Measurements from ENCODE around the gene TTC17.
"Not testable (repeated sequence)": the region's sequence is repeated elsewhere in the genome, so short reads cannot be mapped to it uniquely, and the experiment has no call there.

TTC17 gene

DNA sequence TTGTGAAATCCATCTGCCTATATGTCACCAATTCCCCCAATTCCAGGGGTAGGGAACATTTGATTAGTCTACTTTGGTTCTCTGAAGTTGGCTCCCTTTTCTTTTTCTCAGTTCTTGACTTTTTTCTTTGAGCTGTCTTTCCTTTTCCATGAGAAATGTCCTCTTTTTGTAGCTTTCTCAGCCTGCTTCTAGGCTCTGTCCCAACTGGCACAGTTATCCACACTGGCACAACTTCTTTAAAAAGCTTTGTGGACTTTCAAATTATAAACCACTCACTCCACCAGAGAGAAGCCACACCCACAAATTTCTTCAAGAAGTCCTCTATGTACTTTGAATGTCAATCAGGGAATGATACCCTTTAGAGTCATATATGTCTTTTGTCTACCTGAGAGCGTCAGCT lies 100.5 kb downstream of the TTC17 start:
- no peak overlapping the region for H3K27ac ChIP-seq (ENCODE audit: low read depth, low read length)
- peaks cover 56% of the 10 kb centered on the region for H3K36me3 ChIP-seq (ENCODE audit: control insufficient read depth, insufficient read depth, low read length)
- H3K27me3 ChIP-seq (ENCODE audit: control insufficient read depth, insufficient read depth, low read length), result no peaks in the 10 kb centered on the region
- H3K9me3 ChIP-seq (ENCODE audit: control insufficient read depth, insufficient read depth, low read depth, low read length), result no peaks in the 10 kb centered on the region
- no peak overlapping the region for H3K4me3 ChIP-seq (ENCODE audit: low read depth, low read length)
- H3K9ac ChIP-seq (ENCODE audit: low read length), result no peak overlapping the region
- no peaks in the 10 kb centered on the region for H3K4me1 ChIP-seq (ENCODE audit: control insufficient read depth, insufficient read depth, low read length)

DNA sequence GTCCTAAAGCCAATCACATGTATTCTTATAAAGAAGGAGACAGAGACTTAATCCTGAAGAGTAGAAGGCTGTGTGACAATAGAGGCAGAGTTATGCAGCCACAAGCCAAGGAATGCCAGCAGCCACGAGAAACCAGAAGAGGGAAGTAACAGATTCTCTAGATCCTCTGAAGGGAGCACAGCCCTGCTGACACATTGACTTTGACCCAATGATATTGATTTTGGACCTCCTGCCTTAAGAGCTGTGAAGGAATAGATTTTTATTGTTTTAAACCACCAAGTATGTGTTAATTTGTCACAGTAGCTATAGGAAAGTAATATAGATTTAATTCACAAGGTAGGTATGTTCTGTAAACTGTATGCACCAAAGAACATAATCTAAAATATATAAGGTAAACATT lies 103.6 kb downstream of the TTC17 start:
- Histone ChIP-seq H3K4me3 (ENCODE audit: low read depth, low read length) (no peak overlapping the region), H3K9ac (ENCODE audit: low read length) (no peak overlapping the region), H3K27ac (ENCODE audit: low read depth, low read length) (no peak overlapping the region), H3K36me3 (ENCODE audit: control insufficient read depth, insufficient read depth, low read length) (peaks cover 78% of the 10 kb centered on the region), H3K9me3 (ENCODE audit: control insufficient read depth, insufficient read depth, low read depth, low read length) (peaks cover 14% of the 10 kb centered on the region; the same call in 1 of the 2 replicates), H3K27me3 (ENCODE audit: control insufficient read depth, insufficient read depth, low read length) (no peaks in the 10 kb centered on the region), H3K4me1 (ENCODE audit: control insufficient read depth, insufficient read depth, low read length) (no peaks in the 10 kb centered on the region)

DNA sequence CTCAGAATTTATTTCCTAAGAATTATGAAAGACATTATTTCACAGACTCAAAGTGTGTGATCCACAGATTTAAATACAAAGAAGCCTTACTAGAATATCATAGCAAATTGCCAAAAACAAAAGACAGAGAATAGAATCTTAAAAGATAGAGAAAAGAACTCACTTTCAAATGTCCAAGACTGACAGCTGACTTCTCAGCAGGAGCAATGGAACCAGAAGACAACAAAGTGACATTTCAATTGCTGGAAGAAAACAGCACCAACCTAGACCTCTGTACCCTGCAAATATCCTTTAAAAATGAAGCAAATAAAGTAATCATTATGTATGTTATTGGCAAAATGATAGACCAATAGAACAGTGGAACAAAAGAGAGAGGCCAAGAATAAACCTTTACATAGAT lies 109.2 kb downstream of the TTC17 start:
- Histone ChIP-seq H3K4me1 (ENCODE audit: control insufficient read depth, insufficient read depth, low read length) (no peaks in the 10 kb centered on the region), H3K9ac (ENCODE audit: low read length) (no peak overlapping the region), H3K36me3 (ENCODE audit: control insufficient read depth, insufficient read depth, low read length) (peaks cover 58% of the 10 kb centered on the region), H3K27ac (ENCODE audit: low read depth, low read length) (no peak overlapping the region), H3K9me3 (ENCODE audit: control insufficient read depth, insufficient read depth, low read depth, low read length) (peaks cover 25% of the 10 kb centered on the region; the same call in 1 of the 2 replicates), H3K4me3 (ENCODE audit: low read depth, low read length) (no peak overlapping the region), H3K27me3 (ENCODE audit: control insufficient read depth, insufficient read depth, low read length) (no peaks in the 10 kb centered on the region)

DNA sequence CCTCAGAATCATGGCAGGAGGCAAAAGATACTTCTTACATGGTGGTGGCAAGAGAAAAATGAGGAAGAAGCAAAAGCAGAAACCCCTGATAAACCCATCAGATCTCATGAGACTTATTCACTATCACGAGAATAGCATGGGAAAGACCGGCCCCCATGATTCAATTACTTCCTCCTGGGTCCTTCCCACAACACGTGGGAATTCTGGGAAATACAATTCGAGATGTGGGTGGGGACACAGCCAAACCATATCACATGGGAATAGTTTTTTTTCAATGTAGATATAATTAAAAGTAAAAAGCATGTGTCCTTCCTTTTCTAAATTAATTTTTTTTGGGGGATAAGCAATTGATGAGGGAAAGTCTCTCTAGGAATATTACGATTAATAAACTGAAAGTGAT lies 118.8 kb downstream of the TTC17 start:
- Histone ChIP-seq H3K36me3 (ENCODE audit: control insufficient read depth, insufficient read depth, low read length) (peaks cover 29% of the 10 kb centered on the region), H3K9me3 (ENCODE audit: control insufficient read depth, insufficient read depth, low read depth, low read length) (peaks cover 23% of the 10 kb centered on the region)
- not testable (repeated sequence) for H3K27me3 ChIP-seq (ENCODE audit: control insufficient read depth, insufficient read depth, low read length); H3K4me3 ChIP-seq (ENCODE audit: low read depth, low read length); H3K4me1 ChIP-seq (ENCODE audit: control insufficient read depth, insufficient read depth, low read length); H3K9ac ChIP-seq (ENCODE audit: low read length); H3K27ac ChIP-seq (ENCODE audit: low read depth, low read length)

DNA sequence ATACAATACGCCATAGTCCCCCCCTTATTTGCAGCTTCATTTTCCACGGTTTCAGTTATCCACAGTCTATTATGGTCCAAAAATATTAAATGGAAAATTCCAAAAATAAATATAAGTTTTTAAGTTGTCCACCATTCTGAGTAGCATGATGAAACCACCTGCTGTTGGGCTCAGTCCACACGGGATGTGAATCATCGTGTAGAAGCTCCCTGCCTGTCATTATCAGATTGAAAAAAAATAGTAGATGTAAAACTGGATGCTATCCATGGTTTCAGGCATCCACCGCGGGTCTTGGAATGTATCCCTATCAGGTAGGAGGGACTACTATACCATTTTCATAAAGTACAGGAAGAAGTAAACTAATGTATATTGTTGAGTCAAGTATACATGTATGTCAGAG lies 127.4 kb downstream of the TTC17 start:
- Histone ChIP-seq H3K27me3 (ENCODE audit: control insufficient read depth, insufficient read depth, low read length) (no peaks in the 10 kb centered on the region), H3K9ac (ENCODE audit: low read length) (no peak overlapping the region), H3K27ac (ENCODE audit: low read depth, low read length) (no peak overlapping the region), H3K9me3 (ENCODE audit: control insufficient read depth, insufficient read depth, low read depth, low read length) (0 out of 2 replicates have a peak, but pooled peaks cover 3% of the 10 kb centered on the region), H3K36me3 (ENCODE audit: control insufficient read depth, insufficient read depth, low read length) (peaks cover 20% of the 10 kb centered on the region), H3K4me3 (ENCODE audit: low read depth, low read length) (no peak overlapping the region), H3K4me1 (ENCODE audit: control insufficient read depth, insufficient read depth, low read length) (no peaks in the 10 kb centered on the region)

GRCh38 chr11:43489869-43490465 lies 131.2 kb downstream of the TTC17 start:
- Histone ChIP-seq H3K4me1 (ENCODE audit: control insufficient read depth, insufficient read depth, low read length) (no peaks in the 10 kb centered on the region), H3K36me3 (ENCODE audit: control insufficient read depth, insufficient read depth, low read length) (peaks cover 49% of the 10 kb centered on the region), H3K9ac (ENCODE audit: low read length) (no peak overlapping the region), H3K9me3 (ENCODE audit: control insufficient read depth, insufficient read depth, low read depth, low read length) (no peaks in the 10 kb centered on the region), H3K27me3 (ENCODE audit: control insufficient read depth, insufficient read depth, low read length) (no peaks in the 10 kb centered on the region), H3K27ac (ENCODE audit: low read depth, low read length) (no peak overlapping the region), H3K4me3 (ENCODE audit: low read depth, low read length) (no peak overlapping the region)

DNA sequence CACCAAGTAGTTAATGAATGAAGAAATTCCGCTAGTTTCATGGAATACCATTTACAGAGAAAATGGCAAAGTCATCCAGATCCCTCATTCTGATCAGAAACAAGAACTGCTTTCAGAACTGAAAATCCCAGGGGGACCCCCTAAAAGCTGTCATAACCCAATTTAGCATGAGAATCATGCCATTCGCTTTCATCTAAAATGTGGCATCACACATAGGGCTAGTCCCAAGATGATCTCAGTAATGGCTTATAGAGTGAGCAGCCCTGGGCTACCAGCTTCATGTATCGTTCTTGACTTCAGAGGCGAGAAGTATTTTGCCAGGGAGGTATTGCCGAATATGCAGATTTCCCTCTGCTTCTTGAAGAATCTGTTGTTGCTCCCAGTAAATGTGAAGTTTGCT lies 134.0 kb downstream of the TTC17 start:
- Histone ChIP-seq H3K27ac (ENCODE audit: low read depth, low read length) (no peak overlapping the region), H3K4me1 (ENCODE audit: control insufficient read depth, insufficient read depth, low read length) (no peaks in the 10 kb centered on the region), H3K9me3 (ENCODE audit: control insufficient read depth, insufficient read depth, low read depth, low read length) (no peaks in the 10 kb centered on the region), H3K36me3 (ENCODE audit: control insufficient read depth, insufficient read depth, low read length) (peaks cover 49% of the 10 kb centered on the region), H3K4me3 (ENCODE audit: low read depth, low read length) (no peak overlapping the region), H3K27me3 (ENCODE audit: control insufficient read depth, insufficient read depth, low read length) (no peaks in the 10 kb centered on the region), H3K9ac (ENCODE audit: low read length) (no peak overlapping the region)

- H3K27me3 ChIP-seq (ENCODE audit: control insufficient read depth, insufficient read depth, low read length), result no peaks in the 10 kb centered on the region
- H3K9me3 ChIP-seq (ENCODE audit: control insufficient read depth, insufficient read depth, low read depth, low read length), result no peaks in the 10 kb centered on the region
- no peak overlapping the region for H3K4me3 ChIP-seq (ENCODE audit: low read depth, low read length)
- H3K27ac ChIP-seq (ENCODE audit: low read depth, low read length), result no peak overlapping the region
- peaks cover 49% of the 10 kb centered on the region for H3K36me3 ChIP-seq (ENCODE audit: control insufficient read depth, insufficient read depth, low read length)
- no peaks in the 10 kb centered on the region for H3K4me1 ChIP-seq (ENCODE audit: control insufficient read depth, insufficient read depth, low read length)
- no peak overlapping the region for H3K9ac ChIP-seq (ENCODE audit: low read length)
These were observed 134.7 kb downstream of the TTC17 start for GRCh38 chr11:43493431-43493830.

GRCh38 chr11:43497144-43497543 lies 138.4 kb downstream of the TTC17 start:
- no peaks in the 10 kb centered on the region for H3K4me1 ChIP-seq (ENCODE audit: control insufficient read depth, insufficient read depth, low read length)
- no peak overlapping the region for H3K4me3 ChIP-seq (ENCODE audit: low read depth, low read length)
- H3K27me3 ChIP-seq (ENCODE audit: control insufficient read depth, insufficient read depth, low read length), result peaks cover 5% of the 10 kb centered on the region; the same call in 1 of the 2 replicates
- H3K36me3 ChIP-seq (ENCODE audit: control insufficient read depth, insufficient read depth, low read length), result peaks cover 28% of the 10 kb centered on the region
- no peak overlapping the region for H3K27ac ChIP-seq (ENCODE audit: low read depth, low read length)
- H3K9ac ChIP-seq (ENCODE audit: low read length), result no peak overlapping the region
- no peaks in the 10 kb centered on the region for H3K9me3 ChIP-seq (ENCODE audit: control insufficient read depth, insufficient read depth, low read depth, low read length)

DNA sequence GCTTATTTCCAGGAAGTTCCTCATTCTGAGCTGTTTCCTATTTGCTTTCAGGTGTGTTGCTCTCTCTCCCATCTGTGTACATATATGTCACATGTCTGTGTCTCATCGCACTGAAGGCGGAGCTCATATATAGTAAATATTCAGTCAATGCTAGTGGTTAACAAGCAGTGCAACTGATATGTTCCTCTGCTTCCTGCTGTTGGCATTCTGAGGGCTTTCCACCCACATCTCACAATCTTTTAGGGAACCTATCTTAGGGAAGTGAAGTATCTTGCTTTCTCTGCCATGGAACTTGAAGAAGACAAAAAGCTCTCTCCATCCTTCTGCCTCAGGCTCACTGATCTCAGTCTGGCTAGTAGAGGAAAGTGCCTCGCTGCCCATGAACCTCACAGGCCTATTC lies 139.8 kb downstream of the TTC17 start:
- H3K27ac ChIP-seq (ENCODE audit: low read depth, low read length), result no peak overlapping the region
- H3K27me3 ChIP-seq (ENCODE audit: control insufficient read depth, insufficient read depth, low read length), result peaks cover 5% of the 10 kb centered on the region; the same call in 1 of the 2 replicates
- no peak overlapping the region for H3K4me3 ChIP-seq (ENCODE audit: low read depth, low read length)
- no peak overlapping the region for H3K9ac ChIP-seq (ENCODE audit: low read length)
- no peaks in the 10 kb centered on the region for H3K4me1 ChIP-seq (ENCODE audit: control insufficient read depth, insufficient read depth, low read length)
- no peaks in the 10 kb centered on the region for H3K9me3 ChIP-seq (ENCODE audit: control insufficient read depth, insufficient read depth, low read depth, low read length)
- H3K36me3 ChIP-seq (ENCODE audit: control insufficient read depth, insufficient read depth, low read length), result peaks cover 15% of the 10 kb centered on the region

GRCh38 chr11:43503417-43503816 lies 144.7 kb downstream of the TTC17 start:
- Histone ChIP-seq H3K27ac (ENCODE audit: low read depth, low read length) (no peak overlapping the region), H3K4me1 (ENCODE audit: control insufficient read depth, insufficient read depth, low read length) (0 out of 2 replicates have a peak, but pooled peaks cover under 1% of the 10 kb centered on the region), H3K9ac (ENCODE audit: low read length) (no peak overlapping the region), H3K27me3 (ENCODE audit: control insufficient read depth, insufficient read depth, low read length) (peaks cover 5% of the 10 kb centered on the region; the same call in 1 of the 2 replicates), H3K9me3 (ENCODE audit: control insufficient read depth, insufficient read depth, low read depth, low read length) (no peaks in the 10 kb centered on the region), H3K4me3 (ENCODE audit: low read depth, low read length) (no peak overlapping the region), H3K36me3 (ENCODE audit: control insufficient read depth, insufficient read depth, low read length) (no peaks in the 10 kb centered on the region)
